OCI-LY3 (cell line): ENCODE measurements around the gene SUPT3H.

Experiments
- H2AFZ ChIP-seq: fragments of 200-600, 300-600 bp; shearing (Covaris generic); 2 replicates; pipeline ENCODE4 v1.6.0; 2014; ENCODE audit warnings: antibody characterized with exemption, low read depth, low read length
- H3K27ac ChIP-seq: fragments of 200-600, 300-600 bp; sonication (generic); 2 replicates; pipeline ENCODE4 v1.5.1; 2014; ENCODE audit warnings: mild to moderate bottlenecking, low read length, moderate library complexity, mixed read lengths
- H3K27me3 ChIP-seq: fragments of 200-600, 300-600 bp; sonication (generic); 2 replicates; pipeline ENCODE4 v1.6.1; 2014; ENCODE audit warnings: low read depth, low read length, mixed read lengths
- H3K36me3 ChIP-seq: fragments of 200-600, 300-600 bp; sonication (generic); replicated peaks from 2 replicates; pipeline ENCODE3; 2014; ENCODE audit warnings: low read depth, low read length, mixed read lengths
- H3K4me1 ChIP-seq: fragments of 300-600, 200-600 bp; sonication (generic); 2 replicates; pipeline ENCODE4 v1.6.1; 2014; ENCODE audit warnings: low read length, mixed read lengths
- H3K4me2 ChIP-seq: fragments of 200-600, 300-600 bp; sonication (generic); 2 replicates; pipeline ENCODE4 v1.6.1; 2014; ENCODE audit warnings: low read length, mixed read lengths
- H3K4me3 ChIP-seq: fragments of 300-600, 200-600 bp; sonication (generic); 2 replicates; pipeline ENCODE4 v1.5.1; 2014; ENCODE audit warnings: antibody characterized with exemption, mild to moderate bottlenecking, low read length, moderate library complexity
- H3K79me2 ChIP-seq: fragments of 300-600, 200-600 bp; shearing (Covaris generic); 2 replicates; pipeline ENCODE4 v1.6.1; 2014; ENCODE audit warnings: mild to moderate bottlenecking, low read length, mixed read lengths
- H3K9ac ChIP-seq: fragments of 300-600, 200-600 bp; shearing (Covaris generic); 2 replicates; pipeline ENCODE4 v1.6.0; 2014; ENCODE audit warnings: mild to moderate bottlenecking, low read length, moderate library complexity
- H3K9me3 ChIP-seq: fragments of 200-600, 300-600 bp; shearing (Covaris generic); 2 replicates; pipeline ENCODE4 v1.6.1; 2014; ENCODE audit warnings: low read length, mixed read lengths; ENCODE audit not compliant: insufficient read depth
- H4K20me1 ChIP-seq: fragments of 200-600, 300-600 bp; sonication (generic); 2 replicates; pipeline ENCODE4 v1.6.1; 2016; ENCODE audit warnings: low read length, mixed read lengths; ENCODE audit not compliant: insufficient read depth
- EZH2phosphoT487 ChIP-seq: fragments of 200-600 bp; shearing (Covaris generic); IDR thresholded peaks from 2 replicates; pipeline ENCODE4 v1.6.1; 2018; ENCODE audit warnings: antibody characterized with exemption, mixed run types, low read depth
- TF ChIP-seq, protein P1 (sequence below): fragments of 200-600, 300-600 bp; sonication (generic); IDR thresholded peaks from 2 replicates; pipeline ENCODE4 v1.5.1; 2014; ENCODE audit warnings: antibody characterized with exemption, low read length, low read depth

SUPT3H gene

DNA sequence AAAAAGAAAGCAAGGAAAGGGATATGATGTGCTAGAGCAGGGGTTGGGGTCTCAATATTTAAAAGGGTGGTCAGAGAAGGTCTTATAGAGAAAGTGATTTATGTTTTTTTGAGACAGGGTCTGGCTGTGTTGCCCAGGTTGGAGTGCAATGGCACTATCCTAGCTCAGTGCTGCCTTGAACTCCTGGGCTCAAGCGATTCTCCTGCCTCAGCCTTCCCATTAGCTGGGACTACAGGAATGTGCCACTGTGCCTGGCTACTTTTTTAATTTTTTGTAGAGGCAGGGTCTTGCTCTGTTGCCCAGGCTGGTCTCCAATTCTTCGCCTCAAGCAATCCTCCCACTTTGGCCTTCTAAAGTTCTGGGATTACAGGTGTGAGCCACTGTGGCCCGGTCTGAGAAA is 557.0 kb downstream of the SUPT3H start:
- Histone ChIP-seq H3K36me3 (no peaks in the 10 kb centered on the region), H3K4me1 (no peaks in the 10 kb centered on the region), H3K27me3 (no peaks in the 10 kb centered on the region), H2AFZ (no peak overlapping the region), H3K9ac (no peak overlapping the region), H3K27ac (no peak overlapping the region), H3K79me2 (no peaks in the 10 kb centered on the region), H3K4me3 (no peak overlapping the region), H3K4me2 (no peak overlapping the region), H4K20me1 (no peaks in the 10 kb centered on the region), H3K9me3 (no peaks in the 10 kb centered on the region)
- no peak for TF ChIP-seq EZH2phosphoT487

DNA sequence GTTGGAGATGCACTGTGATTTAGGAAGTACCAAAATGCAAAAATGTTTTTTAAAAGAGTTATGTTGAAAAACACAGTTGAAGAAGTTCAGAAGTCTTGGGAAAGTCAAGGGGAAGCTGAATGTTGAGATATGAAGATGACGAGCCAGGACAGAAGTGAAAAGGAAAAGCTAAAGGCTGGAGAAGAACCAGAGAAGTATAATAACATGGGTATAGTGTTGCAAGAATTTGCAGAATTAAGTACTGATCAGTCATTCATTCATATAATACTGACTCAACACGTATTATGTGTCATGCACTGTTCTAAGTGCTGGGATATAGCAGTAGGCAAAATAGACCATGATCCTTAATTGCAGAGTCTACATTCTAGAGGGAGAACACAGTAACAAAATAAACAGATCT is 557.4 kb downstream of the SUPT3H start:
- Histone ChIP-seq H3K27ac (no peak overlapping the region), H3K79me2 (no peaks in the 10 kb centered on the region)
- TF ChIP-seq EZH2phosphoT487 = no peak
- TF ChIP-seq, protein P1, sequence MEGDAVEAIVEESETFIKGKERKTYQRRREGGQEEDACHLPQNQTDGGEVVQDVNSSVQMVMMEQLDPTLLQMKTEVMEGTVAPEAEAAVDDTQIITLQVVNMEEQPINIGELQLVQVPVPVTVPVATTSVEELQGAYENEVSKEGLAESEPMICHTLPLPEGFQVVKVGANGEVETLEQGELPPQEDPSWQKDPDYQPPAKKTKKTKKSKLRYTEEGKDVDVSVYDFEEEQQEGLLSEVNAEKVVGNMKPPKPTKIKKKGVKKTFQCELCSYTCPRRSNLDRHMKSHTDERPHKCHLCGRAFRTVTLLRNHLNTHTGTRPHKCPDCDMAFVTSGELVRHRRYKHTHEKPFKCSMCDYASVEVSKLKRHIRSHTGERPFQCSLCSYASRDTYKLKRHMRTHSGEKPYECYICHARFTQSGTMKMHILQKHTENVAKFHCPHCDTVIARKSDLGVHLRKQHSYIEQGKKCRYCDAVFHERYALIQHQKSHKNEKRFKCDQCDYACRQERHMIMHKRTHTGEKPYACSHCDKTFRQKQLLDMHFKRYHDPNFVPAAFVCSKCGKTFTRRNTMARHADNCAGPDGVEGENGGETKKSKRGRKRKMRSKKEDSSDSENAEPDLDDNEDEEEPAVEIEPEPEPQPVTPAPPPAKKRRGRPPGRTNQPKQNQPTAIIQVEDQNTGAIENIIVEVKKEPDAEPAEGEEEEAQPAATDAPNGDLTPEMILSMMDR = no peak

DNA sequence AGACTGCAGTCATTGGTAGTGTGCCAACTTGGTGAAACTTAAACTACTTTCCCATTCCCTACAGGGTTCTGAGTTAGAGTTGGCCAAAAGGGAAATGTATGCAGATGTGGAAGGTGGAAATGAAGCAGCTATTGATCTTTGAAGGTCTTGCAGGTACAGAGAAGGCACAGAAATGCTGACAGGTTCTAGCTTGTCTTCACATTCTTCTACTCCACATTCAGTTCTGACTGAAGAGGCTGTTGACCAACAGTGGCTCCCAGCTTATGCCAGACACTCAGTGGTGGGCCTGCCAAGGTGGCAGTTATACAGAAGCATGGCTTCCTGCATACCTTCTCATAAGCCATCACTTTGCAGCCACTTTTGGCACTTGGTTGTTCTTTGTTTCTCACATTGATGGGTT is 566.3 kb downstream of the SUPT3H start:
- no peak overlapping the region for H2AFZ ChIP-seq
- TF ChIP-seq, protein P1 = no peak
- no peak for TF ChIP-seq EZH2phosphoT487
- no peaks in the 10 kb centered on the region for H3K9me3 ChIP-seq
- no peak overlapping the region for H3K4me2 ChIP-seq
- H3K4me3 ChIP-seq = no peak overlapping the region
- no peaks in the 10 kb centered on the region for H3K36me3 ChIP-seq
- no peak overlapping the region for H3K27ac ChIP-seq
- H3K79me2 ChIP-seq = no peaks in the 10 kb centered on the region
- H3K9ac ChIP-seq = no peak overlapping the region
- no peaks in the 10 kb centered on the region for H3K27me3 ChIP-seq
- H3K4me1 ChIP-seq = no peaks in the 10 kb centered on the region
- no peaks in the 10 kb centered on the region for H4K20me1 ChIP-seq

More for the DNA sequence above, 557.4 kb downstream of the SUPT3H start:
- Histone ChIP-seq H3K4me1 (no peaks in the 10 kb centered on the region), H3K4me2 (no peak overlapping the region), H3K36me3 (no peaks in the 10 kb centered on the region), H2AFZ (no peak overlapping the region), H4K20me1 (no peaks in the 10 kb centered on the region), H3K4me3 (no peak overlapping the region), H3K27me3 (no peaks in the 10 kb centered on the region), H3K9me3 (no peaks in the 10 kb centered on the region), H3K9ac (no peak overlapping the region)

DNA sequence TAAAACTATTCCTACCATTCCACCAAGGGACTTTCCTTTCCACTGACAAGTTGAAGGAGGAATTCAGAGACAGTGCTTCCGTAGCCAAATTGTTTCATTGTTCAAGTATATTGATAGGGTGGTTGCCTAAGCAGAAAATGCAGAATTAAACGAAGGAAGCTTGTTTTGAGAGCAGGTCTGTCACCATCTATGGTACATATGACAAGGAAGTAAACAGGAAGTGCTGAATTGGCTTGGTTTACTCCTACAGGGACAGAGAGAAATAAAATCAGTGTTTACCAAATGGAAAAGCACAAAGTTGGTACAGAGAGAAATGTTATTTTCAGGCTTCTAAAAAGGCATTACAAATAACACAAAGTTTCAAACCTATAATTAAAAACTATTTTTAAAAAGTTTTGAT is 568.5 kb downstream of the SUPT3H start:
- no peak overlapping the region for H3K4me2 ChIP-seq
- H3K27me3 ChIP-seq = no peaks in the 10 kb centered on the region
- no peak for TF ChIP-seq EZH2phosphoT487
- TF ChIP-seq, protein P1 = no peak

DNA sequence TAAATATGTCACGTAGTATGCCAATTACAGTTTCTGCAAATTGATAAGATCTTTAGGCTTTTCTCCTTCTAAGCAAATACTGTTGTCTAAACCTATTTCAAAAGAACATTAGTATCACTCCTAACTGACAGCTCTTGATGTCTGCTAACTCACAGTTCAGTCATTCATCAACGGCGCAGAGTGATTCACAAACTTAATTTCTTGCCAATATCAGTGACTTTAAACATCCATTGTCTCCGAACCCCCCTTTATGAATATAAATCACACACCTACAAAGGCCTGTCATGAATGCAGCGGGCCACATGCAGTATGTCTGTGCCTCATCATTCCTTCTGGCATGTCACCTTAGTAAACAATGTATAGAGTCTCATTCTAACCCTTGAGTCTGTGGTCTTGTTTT is 569.6 kb downstream of the SUPT3H start:
- Histone ChIP-seq H3K9me3 (no peaks in the 10 kb centered on the region), H3K4me2 (no peak overlapping the region), H2AFZ (no peak overlapping the region), H3K27ac (no peak overlapping the region), H3K79me2 (no peaks in the 10 kb centered on the region), H3K4me3 (no peak overlapping the region), H3K4me1 (no peaks in the 10 kb centered on the region), H4K20me1 (no peaks in the 10 kb centered on the region), H3K27me3 (no peaks in the 10 kb centered on the region), H3K36me3 (no peaks in the 10 kb centered on the region), H3K9ac (no peak overlapping the region)
- no peak for TF ChIP-seq EZH2phosphoT487
- TF ChIP-seq, protein P1 = no peak

More for the DNA sequence above, 568.5 kb downstream of the SUPT3H start:
- Histone ChIP-seq H3K79me2 (no peaks in the 10 kb centered on the region), H3K4me3 (no peak overlapping the region), H3K9me3 (no peaks in the 10 kb centered on the region), H3K9ac (no peak overlapping the region), H4K20me1 (no peaks in the 10 kb centered on the region), H2AFZ (no peak overlapping the region), H3K27ac (no peak overlapping the region), H3K4me1 (no peaks in the 10 kb centered on the region), H3K36me3 (no peaks in the 10 kb centered on the region)
